ENCODE results near the gene LPCAT1. TPM values are rescaled to one million over a fixed set of nuclear protein-coding genes. Genes with fewer than 3 reads are reported as not detected.

The LPCAT1 gene
- total RNA-seq, 1 donor from 2014 or later: 37.9 TPM

- no peak overlapping the region for H3K4me3 Mint-ChIP-seq (ENCODE audit: unreplicated experiment)
- peak; percentile 72 for DNase-seq (ENCODE audit: extremely low spot score, unreplicated experiment)
- H3K9me3 Mint-ChIP-seq (ENCODE audit: unreplicated experiment): no peaks in the 10 kb centered on the region
These were observed 15.1 kb upstream of the LPCAT1 start for GRCh38 chr5:1538741-1539392.

GRCh38 chr5:1538276-1538675, 14.5 kb upstream of the LPCAT1 start:
- H3K36me3 Mint-ChIP-seq (ENCODE audit: unreplicated experiment): peaks cover 3% of the 10 kb centered on the region
- peaks cover 18% of the 10 kb centered on the region for H3K4me1 Mint-ChIP-seq (ENCODE audit: unreplicated experiment)
- H3K27ac Mint-ChIP-seq (ENCODE audit: unreplicated experiment): no peak overlapping the region
- H3K4me3 Mint-ChIP-seq (ENCODE audit: unreplicated experiment): no peak overlapping the region
- peaks cover 41% of the 10 kb centered on the region for H3K27me3 Mint-ChIP-seq (ENCODE audit: unreplicated experiment)
- peak; percentile 63 for DNase-seq (ENCODE audit: extremely low spot score, unreplicated experiment)
- no peaks in the 10 kb centered on the region for H3K9me3 Mint-ChIP-seq (ENCODE audit: unreplicated experiment)
- no peak for TF ChIP-seq CTCF (IDR thresholded peaks at IDR 0.05)

More at GRCh38 chr5:1538741-1539392, 15.1 kb upstream of the LPCAT1 start:
- H3K27me3 Mint-ChIP-seq (ENCODE audit: unreplicated experiment): peaks cover 36% of the 10 kb centered on the region
- no peak overlapping the region for H3K27ac Mint-ChIP-seq (ENCODE audit: unreplicated experiment)
- no peak for TF ChIP-seq CTCF (IDR thresholded peaks at IDR 0.05)
- peaks cover 3% of the 10 kb centered on the region for H3K36me3 Mint-ChIP-seq (ENCODE audit: unreplicated experiment)
- H3K4me1 Mint-ChIP-seq (ENCODE audit: unreplicated experiment): peaks cover 18% of the 10 kb centered on the region

GRCh38 chr5:1537603-1538154, 13.9 kb upstream of the LPCAT1 start:
- H3K4me3 Mint-ChIP-seq (ENCODE audit: unreplicated experiment): no peak overlapping the region
- DNase-seq (ENCODE audit: extremely low spot score, unreplicated experiment): peak; percentile 38
- peaks cover 44% of the 10 kb centered on the region for H3K27me3 Mint-ChIP-seq (ENCODE audit: unreplicated experiment)
- no peaks in the 10 kb centered on the region for H3K9me3 Mint-ChIP-seq (ENCODE audit: unreplicated experiment)
- H3K4me1 Mint-ChIP-seq (ENCODE audit: unreplicated experiment): peaks cover 15% of the 10 kb centered on the region
- peaks cover 3% of the 10 kb centered on the region for H3K36me3 Mint-ChIP-seq (ENCODE audit: unreplicated experiment)
- TF ChIP-seq CTCF (IDR thresholded peaks at IDR 0.05): no peak
- no peak overlapping the region for H3K27ac Mint-ChIP-seq (ENCODE audit: unreplicated experiment)

- no peak for DNase-seq (ENCODE audit: extremely low spot score, unreplicated experiment)
- Mint-ChIP-seq H3K27me3 (ENCODE audit: unreplicated experiment) (peaks cover 51% of the 10 kb centered on the region), H3K36me3 (ENCODE audit: unreplicated experiment) (peaks cover 3% of the 10 kb centered on the region), H3K27ac (ENCODE audit: unreplicated experiment) (peak overlapping the region; percentile 36), H3K4me3 (ENCODE audit: unreplicated experiment) (peak overlapping the region; percentile 30), H3K9me3 (ENCODE audit: unreplicated experiment) (no peaks in the 10 kb centered on the region), H3K4me1 (ENCODE audit: unreplicated experiment) (peaks cover 15% of the 10 kb centered on the region)
- TF ChIP-seq CTCF (IDR thresholded peaks at IDR 0.05): no peak
These were observed 13.3 kb upstream of the LPCAT1 start for GRCh38 chr5:1536871-1537602.

- DNase-seq (ENCODE audit: extremely low spot score, unreplicated experiment): peak; percentile 36
- H3K27me3 Mint-ChIP-seq (ENCODE audit: unreplicated experiment): peaks cover 57% of the 10 kb centered on the region
- no peaks in the 10 kb centered on the region for H3K9me3 Mint-ChIP-seq (ENCODE audit: unreplicated experiment)
- peaks cover 15% of the 10 kb centered on the region for H3K4me1 Mint-ChIP-seq (ENCODE audit: unreplicated experiment)
- H3K4me3 Mint-ChIP-seq (ENCODE audit: unreplicated experiment): peak overlapping the region; percentile 30
- peaks cover 3% of the 10 kb centered on the region for H3K36me3 Mint-ChIP-seq (ENCODE audit: unreplicated experiment)
- no peak for TF ChIP-seq CTCF (IDR thresholded peaks at IDR 0.05)
- peak overlapping the region; percentile 36 for H3K27ac Mint-ChIP-seq (ENCODE audit: unreplicated experiment)
These were observed 12.6 kb upstream of the LPCAT1 start for GRCh38 chr5:1536322-1536845.
